OCI-LY7 (cell line): ENCODE measurements around the gene TNS1.

ENCODE experiments used
- EZH2phosphoT487 ChIP-seq: fragments of 200-600 bp; sonication (generic); IDR thresholded peaks from 2 replicates; pipeline ENCODE4 v1.6.1; 2018; ENCODE audit warnings: low read depth, borderline replicate concordance, mild to moderate bottlenecking, mixed run types, antibody characterized with exemption, low read length, moderate library complexity, mixed read lengths
- TF ChIP-seq, protein P1 (sequence below): fragments of 200-600 bp; sonication (generic); conservative IDR thresholded peaks from 2 replicates; pipeline ENCODE4 v1.5.1; 2014; ENCODE audit warnings: mild to moderate bottlenecking, antibody characterized with exemption, low read length, moderate library complexity, mixed read lengths

DNA sequence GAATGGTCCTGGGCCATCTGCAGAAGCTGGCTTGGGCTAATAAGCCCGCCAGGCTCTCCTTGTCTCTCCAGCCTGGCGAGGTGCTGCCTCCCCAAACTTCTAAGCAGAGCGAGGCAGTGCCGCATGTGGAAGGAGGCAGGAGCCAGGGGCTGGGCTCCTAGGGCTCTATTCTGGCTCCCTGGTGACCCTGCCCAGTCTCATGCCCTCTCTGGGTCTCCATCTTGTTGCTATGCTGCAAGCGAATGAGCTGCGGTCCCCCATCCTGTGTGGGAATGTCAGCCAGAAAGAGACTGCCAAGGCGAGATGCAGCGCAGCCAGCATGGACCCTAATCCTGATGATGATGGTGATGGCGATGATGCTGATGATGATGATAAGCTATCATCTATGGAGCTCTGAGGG lies 48.7 kb downstream of the TNS1 start:
- TF ChIP-seq, protein P1, sequence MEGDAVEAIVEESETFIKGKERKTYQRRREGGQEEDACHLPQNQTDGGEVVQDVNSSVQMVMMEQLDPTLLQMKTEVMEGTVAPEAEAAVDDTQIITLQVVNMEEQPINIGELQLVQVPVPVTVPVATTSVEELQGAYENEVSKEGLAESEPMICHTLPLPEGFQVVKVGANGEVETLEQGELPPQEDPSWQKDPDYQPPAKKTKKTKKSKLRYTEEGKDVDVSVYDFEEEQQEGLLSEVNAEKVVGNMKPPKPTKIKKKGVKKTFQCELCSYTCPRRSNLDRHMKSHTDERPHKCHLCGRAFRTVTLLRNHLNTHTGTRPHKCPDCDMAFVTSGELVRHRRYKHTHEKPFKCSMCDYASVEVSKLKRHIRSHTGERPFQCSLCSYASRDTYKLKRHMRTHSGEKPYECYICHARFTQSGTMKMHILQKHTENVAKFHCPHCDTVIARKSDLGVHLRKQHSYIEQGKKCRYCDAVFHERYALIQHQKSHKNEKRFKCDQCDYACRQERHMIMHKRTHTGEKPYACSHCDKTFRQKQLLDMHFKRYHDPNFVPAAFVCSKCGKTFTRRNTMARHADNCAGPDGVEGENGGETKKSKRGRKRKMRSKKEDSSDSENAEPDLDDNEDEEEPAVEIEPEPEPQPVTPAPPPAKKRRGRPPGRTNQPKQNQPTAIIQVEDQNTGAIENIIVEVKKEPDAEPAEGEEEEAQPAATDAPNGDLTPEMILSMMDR: no peak
- no peak for TF ChIP-seq EZH2phosphoT487
